HG02610 (cell line): ENCODE results near the gene UNC5C.

Experiments used
- ATAC-seq: cut with Tn5 transposase; IDR thresholded peaks from one replicate; pipeline ENCODE4 v1.9.1; 2021; ENCODE audit warnings: mild to moderate bottlenecking, moderate library complexity; ENCODE audit not compliant: unreplicated experiment

Gene UNC5C

DNA sequence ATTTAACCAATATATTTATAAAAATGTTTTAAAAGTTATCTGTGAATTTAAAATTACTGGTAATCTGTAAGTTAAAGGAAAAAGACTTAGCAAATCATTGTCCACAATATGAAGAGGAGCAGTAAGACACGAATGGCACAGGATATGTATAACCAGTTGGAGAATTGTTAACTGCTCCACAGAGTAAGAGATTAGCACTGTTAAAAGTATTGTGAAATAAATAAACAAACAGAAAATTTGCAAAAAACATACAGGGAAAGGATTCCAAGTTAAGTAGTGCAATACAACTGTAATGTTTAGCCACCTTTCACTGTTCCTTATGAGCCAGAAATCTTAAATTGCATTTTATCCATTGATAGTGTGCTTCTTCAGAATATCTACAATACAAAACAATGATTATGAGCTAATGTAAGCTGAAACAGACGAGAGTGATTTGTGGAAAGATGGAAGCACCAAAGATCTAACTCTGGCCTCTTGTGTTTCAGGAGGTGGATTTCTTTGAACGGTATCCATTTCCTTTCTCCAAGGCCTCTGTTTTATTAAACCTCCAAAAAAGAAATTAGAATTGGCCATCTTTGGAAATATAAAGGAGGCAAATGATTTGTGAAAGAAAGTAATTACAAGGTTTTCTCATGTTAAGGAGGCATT, 188.4 kb downstream of the UNC5C start:
- ATAC-seq = no peak

DNA sequence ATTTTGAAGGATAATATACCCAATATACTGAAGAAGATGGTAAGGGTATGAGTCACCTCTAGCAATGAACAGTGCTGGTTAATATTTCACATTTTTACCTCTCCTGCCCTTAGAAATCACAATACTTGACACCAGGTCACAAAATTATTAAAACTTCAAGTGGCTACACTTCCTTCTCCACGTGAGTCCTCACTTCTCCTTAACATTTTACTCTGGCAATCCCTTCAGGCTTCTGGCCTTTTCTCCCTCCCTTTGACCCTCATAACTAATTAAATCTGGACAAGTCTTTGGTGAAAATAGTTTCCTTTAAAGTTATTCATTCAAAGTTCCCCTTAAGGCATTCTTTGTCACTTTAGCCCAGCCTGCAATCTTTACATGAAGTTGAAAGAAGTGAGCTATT, 190.4 kb downstream of the UNC5C start:
- ATAC-seq = no peak

- no peak for ATAC-seq
Observed at GRCh38 chr4:95355021-95355420, 193.8 kb downstream of the UNC5C start.

GRCh38 chr4:95348418-95348817, 200.4 kb downstream of the UNC5C start:
- ATAC-seq = no peak

DNA sequence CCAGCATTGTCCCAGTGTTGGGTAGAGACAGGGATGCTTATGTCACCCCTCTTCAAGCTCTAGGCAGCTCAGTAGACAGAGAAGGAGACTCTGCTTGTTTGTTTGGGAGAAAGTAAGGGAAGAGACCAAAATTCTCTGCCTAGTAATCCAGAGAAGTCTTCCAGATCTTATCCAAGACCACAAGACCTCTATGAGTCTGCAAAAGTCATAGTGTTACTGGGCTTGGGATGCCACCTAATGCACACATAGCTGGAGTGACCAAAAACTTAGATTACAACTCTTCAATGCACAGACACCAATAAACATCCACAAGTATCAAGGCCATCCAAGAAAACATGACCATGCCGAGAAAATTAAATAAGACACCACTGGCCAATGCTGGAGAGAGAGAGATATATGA, 205.5 kb downstream of the UNC5C start:
- no peak for ATAC-seq

DNA sequence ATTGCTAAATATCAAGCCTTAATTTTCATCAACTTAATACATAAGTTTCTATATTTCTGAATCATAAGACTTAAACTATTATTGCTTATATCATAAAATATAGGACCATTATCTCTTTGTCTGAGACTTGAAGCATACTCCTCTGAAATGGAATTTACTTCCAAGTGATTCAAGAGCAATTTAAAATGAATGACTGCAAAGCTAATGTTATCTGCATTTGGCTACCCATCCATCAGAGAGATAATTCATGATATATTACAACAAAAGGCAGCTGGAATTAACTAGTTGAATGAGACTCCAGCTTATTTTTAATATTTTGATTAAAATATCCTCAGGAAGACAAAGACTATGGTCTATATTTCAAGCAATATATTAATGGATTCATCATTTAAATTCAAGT, 208.6 kb downstream of the UNC5C start:
- ATAC-seq = no peak

DNA sequence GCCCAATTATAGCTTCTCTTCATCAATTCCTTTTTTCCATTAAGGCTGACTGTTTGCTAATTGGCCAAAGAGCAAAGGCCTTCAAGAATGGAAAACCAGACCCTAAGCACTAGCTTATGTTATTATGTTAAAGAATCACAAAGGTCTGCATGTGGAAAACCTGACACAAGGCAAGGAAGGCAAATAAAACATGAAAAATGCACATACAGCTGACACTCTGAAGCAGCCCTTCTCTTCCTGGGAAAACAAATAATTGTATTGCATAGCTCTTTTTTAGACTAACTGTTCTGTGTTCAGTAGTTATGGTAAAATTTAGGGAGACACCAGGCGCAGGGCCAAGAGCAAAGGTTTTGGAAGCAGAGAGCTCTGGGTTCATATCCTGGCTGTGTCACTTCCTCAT, 223.1 kb downstream of the UNC5C start:
- ATAC-seq = no peak

DNA sequence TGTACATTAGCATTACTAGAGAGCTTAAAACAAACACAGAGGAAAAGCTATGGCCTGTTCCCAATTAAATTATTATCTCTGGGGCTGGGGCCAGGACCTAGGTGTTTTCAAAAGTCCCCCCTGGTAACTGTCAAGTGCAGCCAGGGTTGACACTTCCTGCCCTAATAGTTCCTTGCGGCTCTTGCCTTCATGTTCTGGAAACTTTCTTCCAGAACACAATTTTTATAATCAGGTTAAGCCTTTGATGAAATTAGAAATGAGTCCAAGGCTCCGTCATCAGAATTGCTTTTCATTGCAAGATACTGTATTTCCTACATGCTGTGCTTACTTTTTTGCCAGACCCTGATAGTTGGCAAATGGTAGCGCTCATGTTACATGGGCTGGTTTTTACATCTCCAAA, 229.6 kb downstream of the UNC5C start:
- no peak for ATAC-seq

- ATAC-seq = no peak
Observed at GRCh38 chr4:95318483-95318882, 230.3 kb downstream of the UNC5C start.

- ATAC-seq = no peak
Observed at GRCh38 chr4:95318044-95318443, 230.7 kb downstream of the UNC5C start.

DNA sequence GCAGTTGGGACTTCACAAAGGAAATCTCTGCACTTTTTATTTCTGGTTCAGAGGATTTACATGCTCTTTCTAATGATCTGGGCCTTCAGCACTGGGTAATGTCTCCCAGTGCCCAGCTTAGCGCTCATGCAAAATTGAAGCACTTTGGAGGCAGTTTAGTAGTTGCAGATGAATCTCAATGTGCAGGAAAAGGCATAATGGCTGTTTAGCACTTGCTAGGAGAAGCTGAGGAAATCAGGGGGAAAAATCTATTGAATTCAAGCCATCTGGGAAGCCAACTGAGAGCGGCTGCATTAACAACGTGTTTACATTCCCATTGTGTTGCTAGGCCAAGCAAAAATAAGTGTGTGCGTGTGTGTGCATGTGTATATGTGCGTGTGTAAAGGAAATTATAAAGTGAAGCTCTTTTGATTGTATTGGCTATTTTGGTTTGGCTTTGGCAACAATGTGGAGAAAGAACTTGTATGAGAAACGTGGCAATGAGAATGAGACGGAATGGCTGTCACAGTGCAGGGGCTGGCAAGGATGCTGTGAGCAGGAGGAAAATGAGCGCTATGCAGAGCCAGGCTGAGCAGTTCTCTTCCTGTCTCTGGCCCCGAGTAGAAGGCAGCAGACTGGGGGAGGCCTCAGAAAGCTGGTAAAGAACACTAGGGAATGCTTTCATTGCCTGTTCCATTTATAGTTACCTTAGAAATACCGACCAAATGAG, 231.5 kb downstream of the UNC5C start:
- no peak for ATAC-seq

DNA sequence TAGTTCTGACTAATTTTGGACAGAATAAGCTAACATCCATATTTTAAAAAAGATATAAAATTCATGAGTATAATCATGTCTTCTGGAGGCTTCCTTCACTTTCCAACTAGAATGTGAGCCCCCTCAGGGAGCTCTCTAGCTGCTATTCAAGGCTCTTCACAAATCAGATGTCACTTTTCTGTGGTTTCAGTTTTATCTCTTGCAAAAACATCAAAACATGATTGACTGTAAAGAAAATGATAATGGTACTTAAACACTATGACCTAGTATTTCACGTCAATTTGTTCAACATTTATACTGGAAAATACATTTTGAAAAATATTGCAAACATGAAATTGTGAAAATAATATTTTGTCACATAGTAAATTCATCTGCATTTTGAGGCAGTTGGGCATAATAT, 234.2 kb downstream of the UNC5C start:
- no peak for ATAC-seq

DNA sequence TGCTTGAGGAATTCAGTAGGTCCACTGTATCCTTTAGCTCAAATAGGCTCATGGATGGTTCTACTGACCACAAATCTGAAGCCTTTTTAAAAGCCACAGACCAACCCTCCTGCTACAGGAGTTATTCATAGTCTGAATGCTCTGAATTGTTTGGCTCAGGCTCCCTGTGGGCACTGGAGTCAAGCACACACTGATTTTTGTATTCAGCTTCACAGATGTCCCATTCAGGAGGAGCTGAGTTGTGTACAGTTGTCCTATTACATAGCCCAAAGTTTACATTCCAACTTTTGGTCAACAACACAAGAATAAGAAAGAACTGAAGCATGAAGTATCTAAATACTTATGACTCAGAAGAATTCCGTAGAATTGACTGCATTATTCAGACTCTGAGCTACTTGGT, 243.9 kb downstream of the UNC5C start:
- no peak for ATAC-seq

- no peak for ATAC-seq
Observed at GRCh38 chr4:95300304-95300703, 248.5 kb downstream of the UNC5C start.

DNA sequence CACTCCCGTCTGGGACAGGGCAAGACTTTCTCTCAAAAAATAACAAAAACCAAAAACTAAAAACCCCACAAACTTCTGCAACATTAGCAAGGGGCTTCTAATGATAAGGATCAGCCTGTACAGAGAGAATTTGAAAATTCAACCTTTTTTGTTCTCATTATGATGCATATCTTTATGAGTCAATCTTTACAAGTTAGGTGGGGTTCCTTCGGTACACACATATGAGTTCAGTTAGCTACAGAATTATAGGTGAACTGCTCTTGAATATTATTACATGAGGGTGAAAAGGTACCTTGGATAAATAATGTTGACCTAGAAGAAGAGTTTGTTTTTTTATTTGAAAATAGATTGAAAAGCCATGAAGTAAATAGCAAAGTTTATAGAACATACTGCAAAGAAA, 252.7 kb downstream of the UNC5C start:
- no peak for ATAC-seq

DNA sequence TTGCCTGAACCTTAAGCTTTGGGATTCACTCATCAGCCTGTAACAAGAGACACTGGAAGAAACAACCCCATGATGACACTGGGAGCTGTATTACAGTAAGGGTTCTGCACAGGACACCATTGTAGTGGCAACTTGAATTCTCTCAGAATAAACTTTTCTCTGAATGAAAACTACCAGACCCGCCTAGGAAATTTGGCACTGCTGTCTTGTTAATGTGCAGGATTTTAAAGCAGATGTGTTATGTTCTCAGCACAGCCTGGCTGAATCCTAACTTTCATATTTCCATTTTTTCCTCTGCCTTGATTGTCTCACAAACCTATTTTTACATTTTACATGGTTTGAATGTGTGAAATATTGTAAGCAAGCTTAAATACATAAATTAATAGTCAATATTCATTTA, 253.6 kb downstream of the UNC5C start:
- ATAC-seq = no peak

GRCh38 chr4:95294321-95294720, 254.5 kb downstream of the UNC5C start:
- ATAC-seq = no peak

DNA sequence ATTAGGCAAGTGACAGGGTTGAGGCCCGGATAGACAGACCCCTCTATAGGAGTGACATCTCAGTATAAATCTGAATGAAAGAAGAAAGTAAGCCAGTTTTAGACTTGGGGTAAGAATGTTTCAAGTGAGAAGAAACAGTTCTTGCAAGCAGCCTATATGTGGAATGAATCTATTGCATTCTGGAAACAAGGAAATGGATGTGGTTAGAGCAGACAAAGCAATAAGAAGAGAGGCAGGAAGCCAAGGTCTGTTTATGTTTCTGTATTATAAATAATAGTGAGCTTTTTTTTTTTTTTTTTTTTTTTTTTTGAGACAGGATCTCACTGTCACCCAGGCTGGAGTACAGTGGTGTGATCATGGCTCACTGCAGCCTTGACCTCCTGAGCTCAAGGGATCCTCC, 255.8 kb downstream of the UNC5C start:
- ATAC-seq = no peak

DNA sequence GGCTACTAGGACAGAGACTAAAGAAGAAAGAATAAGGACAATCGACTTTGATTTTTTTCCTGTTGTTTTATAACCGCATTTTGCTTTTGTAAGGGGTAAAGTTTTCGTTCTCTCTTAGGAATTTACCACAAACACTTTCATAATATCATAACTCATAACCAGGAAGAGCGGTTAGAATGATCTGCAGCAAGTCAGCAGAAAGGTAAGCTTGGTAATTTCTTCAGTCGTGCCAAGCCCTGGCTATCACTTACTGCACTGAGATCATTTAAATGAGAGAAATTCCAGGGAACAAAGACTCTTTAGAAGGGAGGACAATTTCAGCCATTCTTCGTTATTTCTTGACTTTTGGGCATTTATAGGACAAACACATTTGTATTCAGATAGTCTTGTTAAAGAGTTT, 258.1 kb downstream of the UNC5C start:
- ATAC-seq = peak; percentile 46

DNA sequence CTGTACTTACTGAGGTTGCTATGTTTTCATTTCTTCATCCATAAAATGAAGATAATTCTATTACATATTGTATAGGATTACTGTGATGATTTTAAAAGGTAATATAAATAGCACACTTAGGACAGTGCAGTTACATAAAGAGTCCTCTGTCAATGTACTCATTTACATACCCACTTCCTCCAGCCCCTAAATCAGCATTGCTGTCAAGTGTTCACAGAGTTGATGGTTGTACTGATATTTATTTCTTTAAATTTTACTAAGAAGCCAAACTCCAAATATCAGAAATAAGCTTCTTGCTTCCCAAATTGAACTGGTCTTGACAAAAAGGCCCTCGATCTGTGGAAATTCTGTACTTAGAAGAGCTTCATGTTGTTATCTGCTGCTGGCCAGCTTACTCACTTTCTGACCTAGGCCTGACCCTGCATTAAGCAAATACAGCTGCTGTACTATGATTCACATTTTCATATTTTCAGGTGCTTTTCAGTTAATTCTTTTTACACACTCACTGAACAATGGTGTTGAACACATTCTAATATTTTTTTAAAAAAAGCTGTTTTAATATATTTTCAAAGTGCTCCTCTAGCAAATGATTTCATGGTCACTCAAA, 259.6 kb downstream of the UNC5C start:
- peak; percentile 85 for ATAC-seq

GRCh38 chr4:95288552-95288951, 260.2 kb downstream of the UNC5C start:
- no peak for ATAC-seq

GRCh38 chr4:95285797-95286196, 263.0 kb downstream of the UNC5C start:
- ATAC-seq = no peak
